ENCODE measurements around the gene PTOV1.

Gene PTOV1

DNA sequence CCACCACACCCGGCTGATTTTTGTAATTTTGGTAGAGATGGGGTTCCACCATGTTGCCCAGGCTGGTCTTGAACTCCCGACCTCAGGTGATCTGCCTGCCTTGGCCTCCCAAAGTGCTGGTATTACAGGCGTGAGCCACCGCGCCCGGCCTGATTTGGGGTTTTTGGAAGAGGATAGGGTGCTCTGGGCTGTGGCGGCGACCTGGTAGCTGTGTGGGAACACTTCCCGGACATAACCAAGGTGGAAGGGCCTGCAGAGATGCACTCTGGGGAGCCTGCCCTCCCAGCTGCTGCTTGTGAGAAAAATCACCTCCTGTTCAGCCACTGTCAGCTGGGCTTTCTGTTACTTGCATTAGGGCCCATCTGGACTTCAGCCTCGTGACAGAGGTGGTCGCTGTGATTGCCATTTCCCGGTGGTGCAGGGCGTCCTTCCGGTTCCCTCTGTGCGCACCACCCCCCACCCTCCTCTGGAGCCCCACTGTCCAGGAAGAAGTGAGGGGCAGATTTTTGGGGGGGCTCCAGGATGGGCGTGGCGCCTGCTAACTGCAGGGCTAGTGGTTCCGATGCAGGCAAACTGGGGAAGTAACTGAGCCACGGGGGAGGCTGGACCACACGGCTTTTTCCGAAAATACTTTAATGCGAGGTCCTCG lies 38.2 kb downstream of the PTOV1 start:
- TF ChIP-seq TEAD4 (IDR thresholded peaks at IDR 0.05) (no peak), EP300 (IDR thresholded peaks at IDR 0.05; ENCODE audit: borderline replicate concordance) (no peak), YY1 (IDR thresholded peaks at IDR 0.05; ENCODE audit: low read depth) (no peak), ZBTB7A (IDR thresholded peaks at IDR 0.05; ENCODE audit: low read depth) (no peak), CREB1 (IDR thresholded peaks at IDR 0.05; ENCODE audit: low read depth) (no peak), EGR1 (IDR thresholded peaks at IDR 0.05) (no peak), NFIC (IDR thresholded peaks at IDR 0.05) (no peak), REST (IDR thresholded peaks at IDR 0.05; ENCODE audit: low read depth) (no peak), MAX (IDR thresholded peaks at IDR 0.05) (no peak)
- TF ChIP-seq, protein P1, sequence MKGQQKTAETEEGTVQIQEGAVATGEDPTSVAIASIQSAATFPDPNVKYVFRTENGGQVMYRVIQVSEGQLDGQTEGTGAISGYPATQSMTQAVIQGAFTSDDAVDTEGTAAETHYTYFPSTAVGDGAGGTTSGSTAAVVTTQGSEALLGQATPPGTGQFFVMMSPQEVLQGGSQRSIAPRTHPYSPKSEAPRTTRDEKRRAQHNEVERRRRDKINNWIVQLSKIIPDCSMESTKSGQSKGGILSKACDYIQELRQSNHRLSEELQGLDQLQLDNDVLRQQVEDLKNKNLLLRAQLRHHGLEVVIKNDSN (IDR thresholded peaks at IDR 0.05): no peak

DNA sequence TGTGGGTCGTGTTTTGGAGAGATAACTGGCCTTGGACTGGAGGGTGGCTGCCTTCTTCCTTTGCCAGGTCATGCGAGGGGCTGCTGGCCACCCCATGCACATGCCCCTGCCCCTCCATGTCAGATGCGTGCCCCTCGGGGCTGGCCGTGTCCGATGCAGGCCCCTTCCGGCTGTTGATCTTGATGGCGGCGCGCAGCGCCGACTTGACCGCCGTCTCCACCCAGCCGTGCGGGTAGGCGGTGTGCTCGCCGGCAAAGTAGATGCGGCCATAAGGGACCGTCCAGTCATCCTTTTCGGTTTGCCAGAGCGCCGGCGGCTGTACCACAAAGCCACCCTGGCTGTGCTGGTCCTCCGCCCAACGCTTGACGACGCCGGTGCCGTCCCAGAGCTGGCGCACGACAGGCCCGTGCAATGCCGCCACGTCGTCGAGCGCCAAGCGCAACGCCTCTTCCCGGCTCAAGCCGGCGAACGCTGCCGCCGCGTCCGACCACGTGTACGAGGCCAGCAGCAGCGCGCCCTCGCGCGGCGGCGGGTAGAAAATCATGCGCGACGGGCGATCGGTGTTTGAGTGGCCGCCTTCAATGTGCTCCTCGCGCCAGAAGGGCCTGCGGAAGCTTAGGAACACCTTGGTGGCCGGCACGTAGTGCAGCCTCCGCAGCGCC lies 38.9 kb downstream of the PTOV1 start:
- peak; percentile 100 for TF ChIP-seq MAX (IDR thresholded peaks at IDR 0.05)
- no peak for TF ChIP-seq FOXM1 (IDR thresholded peaks at IDR 0.05; ENCODE audit: borderline replicate concordance, low read depth)
- TF ChIP-seq, protein P1 (IDR thresholded peaks at IDR 0.05): peak; percentile 76
- TF ChIP-seq ZBTB7A (IDR thresholded peaks at IDR 0.05; ENCODE audit: low read depth): no peak
- peak; percentile 41; the same call in 1 of the 2 replicates for TF ChIP-seq RAD21 (IDR thresholded peaks at IDR 0.05; ENCODE audit: low read depth)
- no peak for TF ChIP-seq CEBPB (IDR thresholded peaks at IDR 0.05)
- TF ChIP-seq TAF1 (IDR thresholded peaks at IDR 0.05; ENCODE audit: low read depth): no peak
- 0 out of 2 replicates have a peak, but pooled peaks have one; percentile 29 for TF ChIP-seq CREB1 (IDR thresholded peaks at IDR 0.05; ENCODE audit: low read depth)
- no peak for TF ChIP-seq REST (IDR thresholded peaks at IDR 0.05; ENCODE audit: low read depth)
- TF ChIP-seq TEAD4 (IDR thresholded peaks at IDR 0.05): no peak
- TF ChIP-seq TCF12 (IDR thresholded peaks at IDR 0.05; ENCODE audit: low read depth): peak; percentile 68; the same call in 1 of the 2 replicates

GRCh38 chr19:49890349-49891311 lies 39.7 kb downstream of the PTOV1 start:
- no peak for TF ChIP-seq NFIC (IDR thresholded peaks at IDR 0.05)
- TF ChIP-seq REST (IDR thresholded peaks at IDR 0.05; ENCODE audit: low read depth): no peak
- no peak for TF ChIP-seq TEAD4 (IDR thresholded peaks at IDR 0.05)
- no peak for TF ChIP-seq RAD21 (IDR thresholded peaks at IDR 0.05; ENCODE audit: low read depth)
- no peak for TF ChIP-seq ZBTB7A (IDR thresholded peaks at IDR 0.05; ENCODE audit: low read depth)
- TF ChIP-seq FOXM1 (IDR thresholded peaks at IDR 0.05; ENCODE audit: borderline replicate concordance, low read depth): no peak
- TF ChIP-seq CREB1 (IDR thresholded peaks at IDR 0.05; ENCODE audit: low read depth): no peak
- 0 out of 2 replicates have a peak, but pooled peaks have one; percentile 5 for TF ChIP-seq EGR1 (IDR thresholded peaks at IDR 0.05)
- no peak for TF ChIP-seq TAF1 (IDR thresholded peaks at IDR 0.05; ENCODE audit: low read depth)
- TF ChIP-seq EP300 (IDR thresholded peaks at IDR 0.05; ENCODE audit: borderline replicate concordance): no peak
- no peak for TF ChIP-seq YY1 (IDR thresholded peaks at IDR 0.05; ENCODE audit: low read depth)
- peak; percentile 84; the same call in 1 of the 2 replicates for TF ChIP-seq MAX (IDR thresholded peaks at IDR 0.05)
- no peak for TF ChIP-seq CEBPB (IDR thresholded peaks at IDR 0.05)
- TF ChIP-seq, protein P1 (IDR thresholded peaks at IDR 0.05): no peak
- 0 out of 2 replicates have a peak, but pooled peaks have one; percentile 31 for TF ChIP-seq TCF12 (IDR thresholded peaks at IDR 0.05; ENCODE audit: low read depth)
